ENCODE measurements around the gene GPR135.
A peak's percentile ranks its signal among the peaks of the same experiment; 100 is the strongest.

Gene GPR135

GRCh38 chr14:59465316-59466135, at the start of gene GPR135:
Gene GPR135, minus strand, starts transcription at chr14:59465380. Its CDS starts 154 bp downstream, at chr14:59465226.
- DNase-seq: peak; percentile 64

GRCh38 chr14:59511916-59512575, 46.9 kb upstream of the GPR135 start:
- peak; percentile 21 for DNase-seq

- no peak for DNase-seq
These were observed 45.8 kb upstream of the GPR135 start for GRCh38 chr14:59510966-59511365.

GRCh38 chr14:59510001-59510400, 44.8 kb upstream of the GPR135 start:
- DNase-seq: no peak

GRCh38 chr14:59509101-59509500, 43.9 kb upstream of the GPR135 start:
- DNase-seq: no peak

GRCh38 chr14:59507752-59508103, 42.5 kb upstream of the GPR135 start:
- DNase-seq: no peak

GRCh38 chr14:59507063-59507751, 42.0 kb upstream of the GPR135 start:
- peak; percentile 57 for DNase-seq

GRCh38 chr14:59503256-59503655, 38.1 kb upstream of the GPR135 start:
- no peak for DNase-seq

GRCh38 chr14:59500732-59501131, 35.6 kb upstream of the GPR135 start:
- no peak for DNase-seq

GRCh38 chr14:59492384-59492783, 27.2 kb upstream of the GPR135 start:
- DNase-seq: no peak

GRCh38 chr14:59490756-59491155, 25.6 kb upstream of the GPR135 start:
- DNase-seq: no peak

- no peak for DNase-seq
These were observed 19.5 kb upstream of the GPR135 start for GRCh38 chr14:59484639-59485175.

GRCh38 chr14:59483819-59484638, 18.8 kb upstream of the GPR135 start, which contains the start of the genes JKAMP and L3HYPDH:
Gene JKAMP, plus strand, starts transcription at chr14:59484517. Its CDS starts 73 bp downstream, at chr14:59484590.
Gene L3HYPDH, minus strand, starts transcription at chr14:59484408. Its CDS starts 92 bp downstream, at chr14:59484316.
- peak; percentile 98 for DNase-seq

GRCh38 chr14:59483363-59483762, 18.2 kb upstream of the GPR135 start:
- DNase-seq: no peak

- no peak for DNase-seq
These were observed 17.6 kb upstream of the GPR135 start for GRCh38 chr14:59482541-59483331.

GRCh38 chr14:59481871-59482540, 16.8 kb upstream of the GPR135 start:
- DNase-seq: no peak

GRCh38 chr14:59481407-59481806, 16.2 kb upstream of the GPR135 start:
- DNase-seq: no peak

GRCh38 chr14:59480166-59480565, 15.0 kb upstream of the GPR135 start:
- DNase-seq: no peak

- no peak for DNase-seq
These were observed 13.4 kb upstream of the GPR135 start for GRCh38 chr14:59478540-59478939.

GRCh38 chr14:59475709-59476108, 10.5 kb upstream of the GPR135 start:
- no peak for DNase-seq

GRCh38 chr14:59474172-59474571, 9.0 kb upstream of the GPR135 start:
- DNase-seq: no peak

Data from NCI-H1105 (cell line).